ENCODE data around the gene COX7A1.

DNA sequence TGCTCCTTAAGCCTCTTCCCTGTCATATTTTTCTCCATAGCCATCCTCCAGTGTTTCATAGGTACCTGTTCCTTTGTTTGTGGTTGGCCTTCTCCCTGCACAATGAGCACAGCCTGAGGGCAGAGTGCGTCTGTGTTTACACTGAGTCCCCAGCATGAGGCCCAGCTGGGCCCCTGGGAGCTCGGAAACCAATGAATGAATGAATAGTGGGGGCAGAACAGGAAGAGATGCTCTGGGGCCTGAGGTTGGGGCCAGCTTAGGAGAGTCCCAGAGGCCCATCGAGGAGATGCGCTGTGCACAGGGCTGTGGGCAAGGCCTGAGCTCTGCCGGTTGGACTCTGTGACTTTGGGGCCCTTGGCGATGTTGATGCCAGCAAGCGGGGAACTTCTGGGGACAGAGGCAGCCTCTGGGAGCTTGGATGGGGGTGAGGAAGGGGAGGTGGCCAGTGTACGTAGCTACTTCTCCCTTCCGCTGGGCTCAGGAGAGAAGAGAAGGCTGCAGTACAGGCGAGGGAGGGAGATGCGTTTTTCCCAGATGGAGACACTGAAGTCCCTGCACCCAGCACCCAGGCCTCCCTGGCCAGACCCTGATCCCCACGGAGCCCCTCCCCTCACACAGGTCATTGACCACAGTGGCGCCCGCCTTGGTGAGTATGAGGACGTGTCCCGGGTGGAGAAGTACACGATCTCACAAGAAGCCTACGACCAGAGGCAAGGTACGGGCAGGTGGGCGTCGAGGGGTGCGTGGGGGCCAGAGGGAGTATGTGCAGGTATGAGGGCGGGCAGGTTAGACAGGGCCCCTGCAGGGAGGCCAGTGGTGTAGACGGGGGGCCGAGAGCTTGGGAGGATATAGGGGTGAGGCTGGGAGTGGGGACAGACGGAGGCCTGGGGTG, 31.9 kb downstream of the COX7A1 start:
- no peak for TF ChIP-seq CTCF (conservative IDR thresholded peaks at IDR 0.05; ENCODE audit: low read length)
- TF ChIP-seq EZH2phosphoT487 (IDR thresholded peaks at IDR 0.05; ENCODE audit: borderline replicate concordance, low read depth, low read length) = no peak

Data from OCI-LY7 (cell line).